Choroid plexus epithelial cell (primary cell): Measurements from ENCODE around the gene RPS8.

Experiments
- DNase-seq: peaks from one replicate; pipeline ENCODE4 v3.0.0-alpha.2; 2010; ENCODE audit warnings: low read depth
- H3K4me3 ChIP-seq: 2 replicates; pipeline ENCODE4 v1.5.1; 2011; ENCODE audit warnings: low read depth, mild to moderate bottlenecking, control low read depth, low read length, moderate library complexity
- TF ChIP-seq, protein P1 (sequence below): conservative IDR thresholded peaks from 2 replicates; pipeline ENCODE4 v1.5.1; 2011; ENCODE audit warnings: low read depth, mild to moderate bottlenecking, control low read depth, inconsistent platforms, low read length, moderate library complexity

RPS8 gene

DNA sequence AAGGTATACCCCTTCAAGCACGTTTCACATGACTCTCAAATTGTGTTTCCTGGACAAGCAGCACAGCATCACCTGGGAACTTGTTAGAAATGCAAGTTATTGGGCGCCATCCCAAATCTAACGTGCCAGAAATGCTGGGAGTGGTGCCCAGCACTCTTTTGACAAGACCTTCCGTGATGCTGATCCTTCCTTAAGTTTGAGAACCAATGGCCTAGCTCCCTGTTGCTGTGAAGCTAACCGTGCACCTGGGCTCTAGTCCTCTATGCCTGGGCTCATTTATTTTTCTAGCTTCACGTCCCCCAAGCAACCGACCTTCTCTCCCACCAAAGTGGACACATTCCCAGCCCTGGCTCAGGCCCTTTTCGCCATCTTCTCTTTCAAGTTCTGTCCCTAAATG lies 8.4 kb downstream of the RPS8 start:
- H3K4me3 ChIP-seq = peak overlapping the region; percentile 51

DNA sequence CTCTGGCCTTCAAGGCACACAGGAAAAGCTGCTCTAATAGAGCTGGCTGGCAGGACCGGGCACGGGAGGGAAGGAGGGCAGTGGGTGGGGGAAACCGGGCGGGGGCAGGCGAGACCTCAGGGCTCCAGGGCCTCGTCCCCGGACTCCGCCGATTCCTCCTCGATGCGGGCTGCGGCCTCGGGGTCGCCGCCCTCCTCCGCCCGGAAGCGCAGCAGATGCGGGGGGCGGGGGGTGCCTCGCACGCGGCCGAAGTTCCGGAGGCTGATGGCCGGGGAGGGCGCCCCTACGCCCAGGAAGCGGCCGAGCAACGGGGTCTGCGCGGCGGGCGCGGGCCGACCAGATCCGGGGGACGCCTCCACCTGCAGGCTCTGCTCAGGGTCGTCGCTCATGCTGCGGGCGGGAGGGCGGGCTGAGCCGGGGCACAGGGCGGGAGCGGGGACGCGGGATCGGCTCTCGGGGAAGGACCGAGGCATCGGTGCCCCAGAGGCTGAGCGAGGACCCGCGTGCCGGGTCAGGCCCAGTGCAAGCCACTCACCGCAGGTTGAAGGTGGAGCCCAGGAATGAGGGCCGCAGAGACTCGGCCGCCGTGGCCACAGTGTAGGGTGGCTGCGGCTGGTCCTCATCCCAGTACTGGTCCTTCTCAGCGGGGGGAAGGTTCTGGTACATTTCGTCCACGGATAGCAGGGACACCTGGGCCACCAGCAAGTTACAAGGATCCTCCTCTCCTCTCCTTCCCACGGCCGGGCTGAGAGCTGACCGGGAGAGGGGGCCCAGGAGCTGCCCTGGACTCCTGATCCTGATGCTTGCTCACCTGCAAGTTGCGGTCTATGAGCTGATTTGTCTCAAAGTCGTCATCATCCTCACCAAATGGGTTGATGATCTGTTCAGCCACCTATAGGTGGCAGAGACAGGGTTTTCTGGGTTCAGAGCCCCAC lies 9.0 kb downstream of the RPS8 start:
- no peak for DNase-seq
- H3K4me3 ChIP-seq = peak overlapping the region; percentile 51
- TF ChIP-seq, protein P1, sequence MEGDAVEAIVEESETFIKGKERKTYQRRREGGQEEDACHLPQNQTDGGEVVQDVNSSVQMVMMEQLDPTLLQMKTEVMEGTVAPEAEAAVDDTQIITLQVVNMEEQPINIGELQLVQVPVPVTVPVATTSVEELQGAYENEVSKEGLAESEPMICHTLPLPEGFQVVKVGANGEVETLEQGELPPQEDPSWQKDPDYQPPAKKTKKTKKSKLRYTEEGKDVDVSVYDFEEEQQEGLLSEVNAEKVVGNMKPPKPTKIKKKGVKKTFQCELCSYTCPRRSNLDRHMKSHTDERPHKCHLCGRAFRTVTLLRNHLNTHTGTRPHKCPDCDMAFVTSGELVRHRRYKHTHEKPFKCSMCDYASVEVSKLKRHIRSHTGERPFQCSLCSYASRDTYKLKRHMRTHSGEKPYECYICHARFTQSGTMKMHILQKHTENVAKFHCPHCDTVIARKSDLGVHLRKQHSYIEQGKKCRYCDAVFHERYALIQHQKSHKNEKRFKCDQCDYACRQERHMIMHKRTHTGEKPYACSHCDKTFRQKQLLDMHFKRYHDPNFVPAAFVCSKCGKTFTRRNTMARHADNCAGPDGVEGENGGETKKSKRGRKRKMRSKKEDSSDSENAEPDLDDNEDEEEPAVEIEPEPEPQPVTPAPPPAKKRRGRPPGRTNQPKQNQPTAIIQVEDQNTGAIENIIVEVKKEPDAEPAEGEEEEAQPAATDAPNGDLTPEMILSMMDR = peak; percentile 33

More for the DNA sequence above, 8.4 kb downstream of the RPS8 start:
- TF ChIP-seq, protein P1 = no peak
- no peak for DNase-seq

DNA sequence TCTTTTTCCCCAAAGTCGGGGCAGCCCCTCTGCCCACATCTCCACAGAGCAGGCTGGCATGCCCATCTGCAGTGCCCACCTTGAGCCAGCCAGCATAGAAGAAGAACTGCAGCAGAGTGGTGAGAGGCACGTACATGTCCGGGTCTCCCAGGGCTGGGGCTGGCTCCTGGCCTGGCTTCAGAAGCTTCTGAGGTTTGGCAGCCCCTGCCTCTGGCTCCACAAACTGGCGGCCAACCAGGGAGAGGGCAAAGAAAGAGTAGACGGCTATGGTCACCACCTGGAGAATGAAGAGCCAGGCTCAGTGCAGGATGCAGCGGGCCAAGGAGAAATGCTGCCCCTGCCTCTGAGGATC lies 9.7 kb downstream of the RPS8 start:
- TF ChIP-seq, protein P1 = no peak
- DNase-seq = no peak
- no peak overlapping the region for H3K4me3 ChIP-seq

DNA sequence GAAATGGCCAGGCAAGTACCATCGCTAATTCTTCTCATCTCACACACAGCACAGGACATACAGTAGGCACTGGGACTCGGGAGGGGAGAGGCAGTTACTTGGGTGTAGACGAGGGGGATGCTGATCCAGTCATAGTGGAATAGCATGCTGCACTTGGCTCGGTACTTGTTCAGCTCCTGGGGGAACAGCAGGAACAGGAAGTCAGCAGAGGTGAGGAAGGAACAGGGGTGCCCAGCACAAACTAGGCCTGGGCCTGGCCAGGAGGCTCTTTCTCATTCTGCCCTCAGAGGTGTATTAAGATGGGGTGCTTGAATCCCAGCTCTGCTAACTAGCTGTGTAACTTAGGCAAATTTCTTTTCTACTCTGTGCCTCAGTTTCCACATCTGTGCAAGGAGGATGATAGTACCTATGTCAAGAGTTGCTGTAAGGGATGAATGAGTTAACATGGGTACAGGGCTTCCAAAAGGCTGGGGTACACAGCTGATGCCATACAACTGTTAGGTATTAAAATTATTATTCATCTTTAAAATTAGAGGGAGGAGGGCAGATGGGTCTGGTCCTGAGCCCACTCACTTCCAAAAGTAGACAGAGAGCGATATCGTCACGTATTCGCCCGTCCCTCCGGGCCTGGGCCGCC lies 10.3 kb downstream of the RPS8 start:
- peak overlapping the region; percentile 56 for H3K4me3 ChIP-seq
- no peak for DNase-seq
- TF ChIP-seq, protein P1 = no peak

DNA sequence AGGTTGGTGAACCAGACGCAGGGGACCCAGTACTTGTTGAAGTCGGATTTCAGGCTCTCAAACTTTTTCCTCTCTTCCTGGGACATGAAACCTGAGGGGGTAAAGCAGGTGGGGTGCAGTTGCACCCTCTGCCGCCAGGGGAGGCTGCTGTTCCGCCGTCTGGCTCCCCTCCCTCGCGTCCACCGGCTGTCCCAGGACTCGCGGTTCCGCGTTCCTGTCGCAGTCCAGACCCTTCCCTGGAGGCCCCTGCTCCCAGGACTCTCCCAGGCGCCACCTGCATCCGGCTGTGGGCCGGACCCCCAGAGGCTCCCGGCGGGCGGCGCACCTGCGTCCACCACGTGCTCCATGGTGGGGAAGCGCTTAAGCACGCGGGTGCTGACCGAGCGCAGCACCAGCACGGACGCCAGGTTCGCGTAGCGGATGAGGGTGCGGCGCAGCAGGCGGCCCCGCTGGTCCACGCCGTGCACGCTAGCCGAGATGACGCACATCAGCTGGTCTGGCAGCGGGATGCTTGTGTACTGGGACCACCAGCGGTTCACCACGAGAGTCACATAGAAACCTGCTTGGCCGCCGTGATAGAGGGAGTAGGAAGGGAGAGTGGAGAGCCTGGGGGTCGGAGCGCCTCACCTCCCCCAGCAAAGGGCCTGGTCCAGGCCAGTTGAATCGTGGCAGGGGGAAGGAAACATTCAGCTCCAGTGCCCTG lies 10.9 kb downstream of the RPS8 start:
- TF ChIP-seq, protein P1 = peak; percentile 98
- DNase-seq = peak; percentile 88
- peak overlapping the region; percentile 56 for H3K4me3 ChIP-seq

DNA sequence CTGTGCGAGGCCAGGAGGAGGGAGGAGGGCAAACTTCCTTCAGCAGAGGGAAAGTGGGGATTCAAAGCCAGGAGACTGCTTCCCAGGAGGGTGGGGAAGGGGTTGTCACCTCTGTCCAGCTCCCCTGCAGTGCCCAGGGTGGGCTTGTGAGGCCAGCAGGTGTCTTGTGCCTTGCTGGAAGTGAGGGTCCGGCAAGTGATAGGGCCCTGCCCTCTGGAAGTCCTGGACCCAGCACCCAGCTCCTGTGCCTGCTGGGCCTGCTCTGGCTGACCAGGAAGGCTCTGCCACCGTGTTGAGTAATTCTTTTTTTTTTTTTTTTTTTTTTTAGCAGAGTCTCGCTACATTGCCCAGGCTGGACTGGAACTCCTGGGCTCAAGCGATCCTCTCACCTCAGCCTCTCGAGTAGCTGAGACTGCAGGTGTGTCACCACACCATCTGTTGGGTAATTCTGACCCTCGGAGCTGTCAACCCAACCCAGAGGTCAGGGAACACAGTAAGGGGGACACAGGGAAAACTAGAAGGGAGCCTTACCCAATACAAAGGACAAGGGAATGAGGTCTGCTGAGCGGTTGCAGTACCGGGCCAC lies 11.6 kb downstream of the RPS8 start:
- no peak for DNase-seq
- no peak overlapping the region for H3K4me3 ChIP-seq
- TF ChIP-seq, protein P1 = no peak
